Measurements from ENCODE around the gene HS3ST6.
"Not testable (repeated sequence)": the region's sequence is repeated elsewhere in the genome, so short reads cannot be mapped to it uniquely, and the experiment has no call there.

The HS3ST6 gene

DNA sequence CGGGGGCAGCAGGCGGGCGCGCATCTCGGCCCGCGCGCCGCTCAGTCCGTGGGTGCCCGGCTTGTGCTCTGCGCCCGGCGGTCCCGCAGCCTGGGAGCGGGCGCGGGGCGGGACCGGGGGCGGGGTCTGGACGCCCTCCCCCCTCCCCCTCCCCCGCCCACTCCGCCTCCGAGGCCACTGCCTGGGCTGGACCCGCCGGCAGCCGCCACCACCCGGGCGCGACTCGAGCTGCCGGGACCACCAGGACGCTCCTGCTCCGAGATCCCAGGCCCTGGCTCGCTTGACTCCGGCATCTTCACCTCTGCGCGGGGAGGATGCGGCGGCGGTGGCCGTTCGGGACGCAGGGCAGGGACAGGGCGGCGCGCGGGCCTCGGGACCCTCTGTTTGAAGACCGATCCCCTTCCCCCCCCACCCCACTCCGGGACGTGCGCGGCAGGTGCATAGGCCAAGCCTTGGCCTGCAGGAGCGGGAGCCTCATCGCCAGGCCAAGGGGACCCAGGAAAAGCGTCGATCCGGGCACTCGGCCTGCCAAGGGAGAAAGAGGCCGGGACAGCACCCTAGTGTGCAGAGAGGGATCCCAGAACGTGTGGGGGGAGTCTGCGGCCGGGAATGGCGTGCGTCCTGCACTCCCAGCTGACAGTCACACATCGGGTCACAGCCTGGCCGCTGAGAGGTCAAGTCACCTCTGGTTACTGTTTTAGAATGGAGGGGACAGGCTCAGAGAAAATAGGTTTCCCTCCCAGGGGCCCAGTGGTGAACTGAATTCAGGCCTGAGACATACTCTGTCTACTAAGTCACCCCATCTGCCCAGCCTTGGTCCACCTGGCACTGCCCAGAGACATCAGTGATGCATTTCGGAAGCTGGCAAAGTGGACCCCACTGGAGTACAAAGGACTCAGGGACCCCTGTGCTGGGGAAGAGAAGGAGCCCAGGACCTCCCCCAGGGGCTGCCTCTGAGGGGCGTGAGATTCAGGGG, at the start of gene HS3ST6:
Gene HS3ST6 (minus strand): TSS at position 65 of the 976 bp plus-strand sequence. CDS start 92 bp downstream, outside the sequence.
- H3K27me3 Mint-ChIP-seq = peaks cover 41% of the 10 kb centered on the region
- no peak within 1 kb of the TSS for H3K4me3 Mint-ChIP-seq
- ATAC-seq (ENCODE audit: low read depth) (no peak), DNase-seq (ENCODE audit: low spot score in 2 of 2) (no peak)
- peaks cover 1% of the 10 kb centered on the region for H3K9me3 Mint-ChIP-seq
- H3K4me1 Mint-ChIP-seq = peaks cover 2% of the 10 kb centered on the region
- no peaks in the 10 kb centered on the region for H3K36me3 Mint-ChIP-seq
- H3K27ac Mint-ChIP-seq = no peak within 1 kb of the TSS

DNA sequence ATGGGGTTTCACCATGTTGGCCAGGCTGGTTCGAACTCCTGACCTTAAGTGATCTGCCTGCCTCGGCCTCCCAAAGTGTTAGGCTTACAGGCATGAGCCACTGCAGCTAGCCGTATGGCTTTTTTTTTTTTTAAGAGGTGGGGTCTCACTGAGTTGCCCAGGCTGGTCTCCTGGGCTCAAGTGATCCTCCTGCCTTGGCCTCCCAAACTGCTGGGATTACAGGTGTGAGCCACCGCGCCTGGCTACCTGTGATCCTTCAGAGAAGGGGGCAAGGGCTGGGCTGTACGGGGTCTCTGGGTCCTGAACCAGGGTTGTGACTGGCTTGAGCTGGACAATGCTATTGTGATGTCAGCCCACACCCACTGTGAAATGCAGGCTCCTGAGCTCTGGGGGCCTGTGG, 48.2 kb upstream of the HS3ST6 start, which contains the start of gene RNF151:
Gene RNF151 (plus strand): TSS at position 397 of the 400 bp plus-strand sequence. CDS start 26 bp downstream, outside the sequence.
- H3K27me3 Mint-ChIP-seq = no peaks in the 10 kb centered on the region
- no peak for ATAC-seq (ENCODE audit: low read depth)
- peak within 1 kb of the TSS; percentile 99 for H3K27ac Mint-ChIP-seq
- peaks cover 26% of the 10 kb centered on the region for H3K4me1 Mint-ChIP-seq
- peaks cover 9% of the 10 kb centered on the region for H3K36me3 Mint-ChIP-seq
- H3K9me3 Mint-ChIP-seq = no peaks in the 10 kb centered on the region
- peak within 1 kb of the TSS; percentile 95 for H3K4me3 Mint-ChIP-seq
- no peak for DNase-seq (ENCODE audit: low spot score in 2 of 2)

DNA sequence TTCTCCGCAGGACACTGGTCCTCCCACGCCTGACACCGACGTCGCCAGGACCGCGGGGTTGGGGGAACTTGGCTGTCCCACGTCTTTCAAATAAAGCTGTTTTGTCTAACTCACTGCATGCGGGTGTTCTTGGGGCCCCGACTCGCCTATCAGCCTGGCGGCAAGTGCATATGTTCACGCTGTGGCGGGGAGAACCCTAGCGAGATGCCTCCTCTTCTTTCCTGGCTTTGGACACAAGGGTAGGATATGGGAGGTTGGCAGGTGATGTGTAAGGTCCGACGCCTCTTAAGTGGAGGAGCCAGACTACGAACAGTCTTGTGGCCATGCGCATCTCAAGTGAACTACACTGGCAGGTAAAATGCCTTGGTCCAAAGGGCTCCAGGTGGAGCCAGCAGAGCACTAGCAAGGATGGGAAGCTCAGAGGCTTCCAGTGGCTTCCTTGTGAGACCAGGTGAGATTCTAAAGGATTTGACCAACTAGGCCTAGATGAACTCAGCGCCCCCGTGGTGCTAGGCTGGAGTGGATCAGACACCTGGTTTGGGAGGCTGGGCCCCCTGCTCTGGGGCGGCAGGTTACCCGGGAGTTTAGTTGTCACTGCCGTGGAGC, 47.3 kb upstream of the HS3ST6 start:
- Mint-ChIP-seq H3K36me3 (peaks cover 9% of the 10 kb centered on the region), H3K9me3 (no peaks in the 10 kb centered on the region), H3K4me3 (peak overlapping the region; percentile 95), H3K27me3 (no peaks in the 10 kb centered on the region), H3K4me1 (peaks cover 29% of the 10 kb centered on the region), H3K27ac (peak overlapping the region; percentile 99)
- DNase-seq (ENCODE audit: low spot score in 2 of 2) = no peak
- ATAC-seq (ENCODE audit: low read depth) = no peak

DNA sequence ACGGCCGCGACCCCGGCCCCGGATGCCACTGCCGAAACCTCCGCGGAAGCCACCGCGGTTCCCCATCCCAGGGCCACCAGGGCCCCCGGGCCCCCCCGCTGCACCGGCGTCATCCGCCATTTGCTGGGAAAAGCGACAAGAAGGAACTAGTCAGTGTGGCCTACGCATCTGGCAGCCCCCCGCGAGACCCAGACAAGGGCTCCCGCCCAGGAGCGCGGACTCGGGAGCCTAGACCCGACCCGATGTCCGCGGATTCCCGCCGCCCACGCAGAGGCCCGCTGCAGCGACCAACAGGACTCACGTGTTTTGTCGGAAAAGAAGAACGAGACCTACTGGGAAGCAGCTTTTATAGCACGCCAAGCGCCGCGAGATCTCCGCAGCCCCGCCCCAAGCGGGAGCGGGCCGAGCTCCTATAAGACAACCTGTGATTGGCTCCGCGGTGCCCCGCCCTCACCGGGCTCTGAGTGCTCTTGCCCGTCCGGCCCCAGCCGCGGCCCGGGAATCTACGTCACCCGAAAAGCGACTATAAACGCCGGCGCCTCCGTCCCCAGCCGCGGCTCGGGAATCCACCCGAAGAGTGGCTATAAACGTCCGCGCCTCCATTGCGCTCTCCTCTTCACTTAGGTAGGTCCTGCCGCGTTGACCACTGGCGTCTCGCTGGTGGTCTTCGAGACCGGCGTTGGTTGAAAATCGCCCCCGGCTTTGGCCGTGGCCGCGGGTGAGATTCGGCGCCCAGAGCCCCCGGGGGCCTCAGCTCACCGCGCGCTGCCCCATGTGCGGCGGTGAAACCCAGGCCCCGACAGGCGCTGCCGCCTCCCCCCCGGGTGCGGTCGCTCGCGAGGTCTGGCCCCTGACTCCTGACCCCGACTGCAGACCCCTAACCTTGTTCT, 46.5 kb upstream of the HS3ST6 start, which contains the start of gene RPS2:
Gene RPS2 (minus strand): TSS at position 321 of the 890 bp plus-strand sequence. CDS start 201 bp downstream, at position 120.
- peaks cover 9% of the 10 kb centered on the region for H3K36me3 Mint-ChIP-seq
- ATAC-seq (ENCODE audit: low read depth) (peak; percentile 93), DNase-seq (ENCODE audit: low spot score in 2 of 2) (peak; percentile 99)
- no peaks in the 10 kb centered on the region for H3K9me3 Mint-ChIP-seq
- peak within 1 kb of the TSS; percentile 99 for H3K27ac Mint-ChIP-seq
- peaks cover 33% of the 10 kb centered on the region for H3K4me1 Mint-ChIP-seq
- H3K4me3 Mint-ChIP-seq = peak within 1 kb of the TSS; percentile 95
- no peaks in the 10 kb centered on the region for H3K27me3 Mint-ChIP-seq

DNA sequence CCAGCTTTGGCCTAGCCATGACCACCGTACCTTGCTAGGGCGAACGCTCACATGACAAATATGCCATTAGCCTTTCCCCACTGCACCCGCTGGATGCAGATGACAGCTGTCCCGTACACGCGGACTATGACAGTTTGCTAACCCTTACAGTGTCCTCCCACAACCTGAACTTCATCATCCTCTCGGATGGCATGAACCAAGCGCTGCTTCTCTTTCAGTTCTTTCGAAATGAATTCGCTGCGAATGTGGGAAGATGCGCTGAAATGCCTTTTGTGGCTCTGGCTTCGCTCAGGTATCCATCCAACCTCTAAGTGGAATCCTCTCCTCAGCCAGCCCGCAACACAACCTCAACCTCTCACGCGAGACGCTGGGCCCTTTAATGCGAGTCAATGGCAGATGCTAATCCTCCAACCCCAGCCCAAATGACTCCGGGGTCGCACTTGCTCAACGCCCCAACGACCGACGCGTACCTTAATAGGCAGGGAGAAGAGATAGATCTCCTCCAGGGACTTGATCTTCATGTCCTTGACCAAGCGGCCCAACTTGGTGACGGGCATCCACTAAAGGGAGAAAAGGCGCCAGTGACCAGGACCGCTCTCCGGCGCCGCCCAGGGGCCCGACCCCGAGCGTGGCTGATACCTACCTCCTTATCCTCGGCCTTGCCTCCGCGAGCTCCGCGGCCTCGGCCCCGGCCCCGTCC, 45.7 kb upstream of the HS3ST6 start:
- H3K4me3 Mint-ChIP-seq = peak overlapping the region; percentile 95
- no peak for DNase-seq (ENCODE audit: low spot score in 2 of 2)
- no peak for ATAC-seq (ENCODE audit: low read depth)
- H3K27me3 Mint-ChIP-seq = no peaks in the 10 kb centered on the region
- peaks cover 37% of the 10 kb centered on the region for H3K4me1 Mint-ChIP-seq
- H3K27ac Mint-ChIP-seq = peak overlapping the region; percentile 99
- no peaks in the 10 kb centered on the region for H3K9me3 Mint-ChIP-seq
- peaks cover 9% of the 10 kb centered on the region for H3K36me3 Mint-ChIP-seq

DNA sequence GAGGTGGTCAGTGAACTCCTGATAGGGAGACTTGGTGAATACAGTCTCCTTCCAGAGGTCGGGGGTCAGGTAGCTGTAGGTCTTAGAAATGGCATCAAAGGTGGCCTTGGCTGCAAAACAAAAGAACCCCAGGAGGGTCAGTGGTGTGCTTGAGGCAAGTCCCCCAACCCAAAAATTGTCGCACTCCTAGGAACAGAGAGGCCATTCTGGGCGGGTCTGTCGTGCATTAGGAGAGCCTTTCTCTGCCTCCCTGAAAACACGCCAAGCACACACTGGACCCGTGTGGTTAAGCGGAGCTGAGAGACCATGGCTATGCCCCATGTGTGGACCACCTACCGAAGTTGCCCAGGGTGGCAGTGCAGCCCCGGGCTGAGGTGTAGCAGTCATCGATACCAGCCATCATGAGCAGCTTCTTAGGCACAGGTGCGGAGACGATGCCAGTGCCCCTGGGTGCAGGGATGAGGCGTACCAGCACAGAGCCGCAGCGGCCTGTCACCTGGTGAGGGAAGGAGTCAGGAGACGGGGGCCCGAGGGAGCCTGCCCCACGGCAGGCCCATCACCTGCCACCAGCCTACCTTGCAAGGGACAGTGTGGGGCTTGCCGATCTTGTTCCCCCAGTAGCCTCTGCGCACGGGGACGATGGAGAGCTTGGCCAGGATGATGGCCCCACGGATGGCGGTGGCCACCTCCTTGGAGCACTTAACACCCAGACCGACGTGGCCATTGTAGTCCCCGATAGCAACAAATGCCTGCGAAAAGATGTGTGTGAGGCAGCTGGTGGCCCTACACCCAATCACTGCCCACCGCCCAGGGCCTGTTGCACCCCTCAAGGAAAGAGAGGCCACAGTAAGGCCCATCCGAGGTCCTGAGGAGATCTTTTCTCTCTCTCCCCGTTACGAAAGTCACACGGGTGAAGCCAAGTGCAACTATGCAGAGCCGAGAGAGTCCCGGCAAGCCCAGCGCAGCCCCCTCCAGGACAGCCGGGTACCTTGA, 44.2 kb upstream of the HS3ST6 start:
- Mint-ChIP-seq H3K4me1 (peaks cover 39% of the 10 kb centered on the region), H3K4me3 (peak overlapping the region; percentile 95), H3K27ac (peak overlapping the region; percentile 99)
- H3K9me3 Mint-ChIP-seq; H3K36me3 Mint-ChIP-seq; ATAC-seq (ENCODE audit: low read depth); H3K27me3 Mint-ChIP-seq; DNase-seq (ENCODE audit: low spot score in 2 of 2): not testable (repeated sequence)

DNA sequence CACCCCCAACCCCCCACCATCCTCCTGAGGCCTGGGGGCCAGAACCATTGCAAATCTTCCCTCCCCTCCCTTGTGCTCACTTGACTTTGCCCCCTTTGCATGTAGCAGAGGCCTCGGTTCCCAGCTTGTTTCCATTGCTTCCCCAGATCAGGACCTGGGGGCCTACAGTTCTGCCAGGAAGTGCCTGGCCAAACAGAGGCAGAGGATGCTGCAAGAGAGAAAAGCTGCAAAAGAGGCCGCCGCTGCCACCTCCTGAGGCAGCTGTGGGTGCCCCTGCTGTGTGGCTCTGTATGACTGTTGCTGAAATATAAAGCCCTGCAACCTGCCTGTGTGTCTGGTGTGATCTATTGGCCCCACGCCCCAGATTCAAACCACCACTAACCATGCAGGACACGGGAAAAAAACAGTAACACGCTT, 43.4 kb upstream of the HS3ST6 start:
- Mint-ChIP-seq H3K36me3 (peaks cover 9% of the 10 kb centered on the region), H3K4me3 (no peak overlapping the region), H3K27me3 (no peaks in the 10 kb centered on the region), H3K4me1 (peaks cover 39% of the 10 kb centered on the region), H3K9me3 (no peaks in the 10 kb centered on the region), H3K27ac (peak overlapping the region; percentile 99)
- ATAC-seq (ENCODE audit: low read depth) (no peak), DNase-seq (ENCODE audit: low spot score in 2 of 2) (no peak)

DNA sequence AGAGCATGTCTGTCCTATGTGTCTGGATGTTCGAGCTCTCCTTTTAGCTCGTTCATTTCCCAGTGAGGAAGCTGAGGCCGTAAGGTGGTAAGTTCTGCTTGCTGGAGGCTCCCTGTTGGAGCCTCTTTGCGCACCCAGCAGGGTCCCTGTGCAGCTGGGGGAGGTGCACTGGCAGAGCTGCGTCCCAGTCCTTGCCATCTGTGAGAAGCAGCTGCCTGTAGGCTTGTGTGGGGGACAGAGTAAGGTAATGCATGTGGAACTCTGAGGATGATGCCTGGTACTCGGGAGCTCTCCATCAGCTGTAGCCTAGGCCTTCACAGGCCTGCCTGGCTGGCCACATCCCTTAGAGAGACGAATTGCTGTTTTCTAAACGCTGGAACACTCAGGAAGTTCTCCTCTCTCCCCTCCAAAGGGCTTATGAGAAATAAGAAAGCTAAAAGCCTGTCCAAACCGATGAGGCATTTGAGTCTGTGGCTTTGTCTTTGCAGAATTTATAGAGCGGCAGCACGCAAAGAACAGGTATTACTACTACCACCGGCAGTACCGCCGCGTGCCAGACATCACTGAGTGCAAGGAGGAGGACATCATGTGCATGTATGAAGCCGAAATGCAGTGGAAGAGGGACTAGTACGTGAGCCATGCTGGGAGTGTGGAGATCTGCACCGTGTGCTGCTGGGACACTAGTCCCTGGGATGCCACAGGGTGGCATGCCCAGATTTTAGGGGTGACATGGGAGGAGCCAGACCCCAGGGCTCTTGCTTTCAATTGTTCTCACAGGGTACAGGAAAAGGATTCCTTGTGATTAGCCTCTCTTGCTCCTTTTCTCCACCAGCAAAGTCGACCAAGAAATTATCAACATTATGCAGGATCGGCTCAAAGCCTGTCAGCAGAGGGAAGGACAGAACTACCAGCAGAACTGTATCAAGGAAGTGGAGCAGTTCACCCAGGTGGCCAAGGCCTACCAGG, 42.7 kb upstream of the HS3ST6 start:
- H3K36me3 Mint-ChIP-seq = peaks cover 9% of the 10 kb centered on the region
- no peaks in the 10 kb centered on the region for H3K27me3 Mint-ChIP-seq
- H3K27ac Mint-ChIP-seq = peak overlapping the region; percentile 92
- peaks cover 39% of the 10 kb centered on the region for H3K4me1 Mint-ChIP-seq
- DNase-seq (ENCODE audit: low spot score in 2 of 2) = peak; percentile 28 to 35
- no peaks in the 10 kb centered on the region for H3K9me3 Mint-ChIP-seq
- H3K4me3 Mint-ChIP-seq = peak overlapping the region; percentile 96
- no peak for ATAC-seq (ENCODE audit: low read depth)

DNA sequence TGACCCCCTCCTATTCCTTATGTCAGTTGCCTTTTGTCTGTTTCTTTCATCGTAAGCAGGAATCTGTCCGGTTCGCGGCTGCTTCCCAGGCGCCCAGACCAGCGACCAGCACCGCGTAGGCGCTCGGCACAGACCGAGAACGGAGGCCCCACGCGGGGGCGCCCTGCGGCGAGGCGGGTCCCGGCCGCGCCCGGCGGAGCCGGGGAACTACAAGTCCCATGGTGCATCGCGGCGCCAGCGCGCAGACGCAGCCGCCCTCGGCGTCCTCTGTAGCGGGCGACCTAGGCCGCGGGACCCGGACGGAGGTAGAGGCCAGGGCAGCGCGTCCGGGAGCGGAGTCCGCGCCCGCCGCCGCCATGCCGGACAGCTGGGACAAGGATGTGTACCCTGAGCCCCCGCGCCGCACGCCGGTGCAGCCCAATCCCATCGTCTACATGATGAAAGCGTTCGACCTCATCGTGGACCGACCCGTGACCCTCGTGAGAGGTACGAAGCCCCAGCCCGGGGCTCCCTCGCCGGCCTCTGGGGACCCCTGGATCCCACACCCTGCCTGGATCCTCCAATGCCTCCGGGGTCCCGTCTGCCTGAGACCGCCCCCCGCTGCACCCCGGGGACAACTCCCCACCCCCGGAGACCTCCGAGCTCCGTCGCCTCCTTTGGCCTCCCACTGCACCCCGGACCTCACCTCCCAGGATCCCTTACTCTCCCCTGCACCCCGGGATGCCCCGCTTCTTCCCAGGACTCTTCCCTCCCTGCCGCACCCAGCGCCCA, 41.2 kb upstream of the HS3ST6 start, which contains the start of gene NDUFB10:
Gene NDUFB10 (plus strand): TSS at position 270 of the 771 bp plus-strand sequence. CDS start 87 bp downstream, at position 357.
- ATAC-seq (ENCODE audit: low read depth) (peak; percentile 91), DNase-seq (ENCODE audit: low spot score in 2 of 2) (peak; percentile 93 to 97)
- Mint-ChIP-seq H3K4me3 (peak within 1 kb of the TSS; percentile 96), H3K36me3 (peaks cover 9% of the 10 kb centered on the region), H3K9me3 (no peaks in the 10 kb centered on the region), H3K4me1 (peaks cover 35% of the 10 kb centered on the region), H3K27me3 (no peaks in the 10 kb centered on the region), H3K27ac (peak within 1 kb of the TSS; percentile 92)

DNA sequence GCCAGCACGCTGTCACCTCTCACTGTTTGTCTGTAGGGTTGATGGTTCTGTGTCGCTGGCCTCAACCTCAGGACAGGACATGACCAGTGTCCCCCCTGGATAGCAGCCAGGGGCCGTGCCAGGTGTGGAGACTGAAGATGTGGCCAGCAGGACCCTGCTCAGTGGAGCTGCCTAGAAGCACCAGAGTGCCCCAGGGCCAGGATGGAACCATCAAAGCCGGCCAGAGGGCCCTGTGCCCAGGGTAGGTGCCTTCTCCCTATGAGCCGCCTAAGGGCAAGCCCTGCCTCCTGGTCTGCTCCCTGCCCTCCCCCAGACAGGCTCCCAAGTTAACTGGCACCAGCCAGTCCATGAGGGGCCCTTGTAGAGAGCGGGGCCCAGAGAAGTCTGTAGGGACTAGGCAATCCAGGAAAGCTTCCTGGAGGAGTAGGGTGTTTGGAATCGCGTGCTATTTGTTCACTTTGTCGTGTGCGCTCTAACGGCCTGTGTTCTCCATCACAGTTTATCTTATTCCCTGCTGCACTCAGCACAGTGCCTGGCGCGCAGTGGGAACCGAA, 40.6 kb upstream of the HS3ST6 start:
- peaks cover 31% of the 10 kb centered on the region for H3K4me1 Mint-ChIP-seq
- H3K4me3 Mint-ChIP-seq = peak overlapping the region; percentile 96
- no peaks in the 10 kb centered on the region for H3K27me3 Mint-ChIP-seq

More for the DNA sequence above, 40.6 kb upstream of the HS3ST6 start:
- peak in 1 of 2 donors; percentile 34 for DNase-seq (ENCODE audit: low spot score in 2 of 2)
- Mint-ChIP-seq H3K36me3 (peaks cover 9% of the 10 kb centered on the region), H3K27ac (no peak overlapping the region), H3K9me3 (no peaks in the 10 kb centered on the region)
- ATAC-seq (ENCODE audit: low read depth) = no peak

Data from memory B cell (primary cell).